ENCODE data around the gene APOBEC3G.
"Not testable (repeated sequence)": the region's sequence is repeated elsewhere in the genome, so short reads cannot be mapped to it uniquely, and the experiment has no call there.

DNA sequence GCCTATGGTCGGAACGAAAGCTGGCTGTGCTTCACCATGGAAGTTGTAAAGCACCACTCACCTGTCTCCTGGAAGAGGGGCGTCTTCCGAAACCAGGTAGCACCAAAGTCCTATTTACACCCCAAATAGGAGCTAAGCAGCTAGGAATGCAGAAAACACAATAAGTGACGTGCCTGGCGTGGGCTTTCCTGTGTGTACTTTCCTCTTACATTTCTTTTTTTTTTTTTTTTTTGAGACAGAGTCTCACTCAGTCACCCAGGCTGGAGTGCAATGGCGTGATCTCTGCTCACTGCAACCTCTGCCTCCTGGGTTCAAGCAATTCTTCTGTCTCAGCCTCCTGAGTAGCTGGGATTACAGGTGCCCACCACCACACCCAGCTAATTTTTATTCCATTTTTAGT, 27.6 kb upstream of the APOBEC3G start:
- not testable (repeated sequence) for TF ChIP-seq CTCF (IDR thresholded peaks at IDR 0.05; ENCODE audit: borderline replicate concordance, extremely low read depth, low read length, poor library complexity, severe bottlenecking); EZH2 (IDR thresholded peaks at IDR 0.05; ENCODE audit: borderline replicate concordance, low read depth, low read length, severe bottlenecking)
